Uterus (tissue), 4 donors: Measurements from ENCODE around the gene ADARB1. TPM values are rescaled to one million over a fixed set of nuclear protein-coding genes. Genes with fewer than 3 reads are reported as not detected.

ENCODE experiments used
- DNase-seq, 2 donors: peaks; one replicate each; pipeline ENCODE4 v3.0.0-alpha.2; 2019 to 2020
- H3K27ac ChIP-seq, 2 donors: fragments of 200-600 bp; sonication (generic); 1 replicate in 1 of 2; 2 replicates in 1 of 2; pipeline ENCODE4 v1.5.1; 2016 to 2018
- H3K27me3 ChIP-seq, 2 donors: fragments of 200-600 bp; sonication (generic); one replicate each; pipeline ENCODE4 v1.5.1; 2018 to 2019; ENCODE audit warnings: control low read depth in 1 of 2
- H3K36me3 ChIP-seq, 2 donors: fragments of 200-600 bp; sonication (generic); one replicate each; pipeline ENCODE4 v1.5.1; 2019; ENCODE audit warnings: control low read depth in 1 of 2
- H3K4me1 ChIP-seq, 2 donors: fragments of 200-600 bp; sonication (generic); one replicate each; pipeline ENCODE4 v1.5.1; 2018 to 2019; ENCODE audit warnings: control low read depth in 1 of 2
- H3K4me3 ChIP-seq, 2 donors: fragments of 200-600 bp; sonication (generic); 1 replicate in 1 of 2; 2 replicates in 1 of 2; pipeline ENCODE4 v1.5.1; 2018 to 2019; ENCODE audit warnings: mild to moderate bottlenecking in 1 of 2
- H3K9me3 ChIP-seq, 2 donors: fragments of 200-600 bp; sonication (generic); one replicate each; pipeline ENCODE4 v1.5.1; 2019; ENCODE audit warnings: control low read depth in 1 of 2
- POLR2A ChIP-seq, 2 donors: fragments of 450-650 bp; IDR thresholded peaks; one replicate each; pipeline ENCODE4 v1.6.1; 2016; ENCODE audit warnings: antibody characterized with exemption in 2 of 2, mild to moderate bottlenecking in 1 of 2, moderate library complexity in 1 of 2
- intact Hi-C: fragments of 100-400 bp; cut with DNase I; formaldehyde crosslinking; loops from one replicate; pipeline ENCODE4 v1.15.1; 2023; ENCODE audit warnings: low total_unique reads
- total RNA-seq, 4 donors: library from RNA; depleted of rRNA in 3 of 4; stranded (reverse); fragments of >200 nt in 3 of 4; gene quantifications; one replicate each; pipeline versions ENCODE4 v1.1.0 to v1.2.4, GENCODE V29; 2014 to 2023
- TF ChIP-seq, protein P1 (sequence below), 4 experiments: fragments of 200-600 bp in 2 of 4; fragments of 450-650 bp in 2 of 4; sonication (generic) in 2 of 4; IDR thresholded peaks; one replicate each; pipeline ENCODE4 v1.5.1; 2016 to 2019; ENCODE audit warnings: antibody characterized with exemption in 4 of 4, mild to moderate bottlenecking in 2 of 4, moderate library complexity in 1 of 4
- donor health status: DM: yes; HTN: yes; CAD: no.

Gene ADARB1
- total RNA-seq, 4 donors from 2014 or later, result 21.8 to 69.6 (median 43.3) TPM

DNA sequence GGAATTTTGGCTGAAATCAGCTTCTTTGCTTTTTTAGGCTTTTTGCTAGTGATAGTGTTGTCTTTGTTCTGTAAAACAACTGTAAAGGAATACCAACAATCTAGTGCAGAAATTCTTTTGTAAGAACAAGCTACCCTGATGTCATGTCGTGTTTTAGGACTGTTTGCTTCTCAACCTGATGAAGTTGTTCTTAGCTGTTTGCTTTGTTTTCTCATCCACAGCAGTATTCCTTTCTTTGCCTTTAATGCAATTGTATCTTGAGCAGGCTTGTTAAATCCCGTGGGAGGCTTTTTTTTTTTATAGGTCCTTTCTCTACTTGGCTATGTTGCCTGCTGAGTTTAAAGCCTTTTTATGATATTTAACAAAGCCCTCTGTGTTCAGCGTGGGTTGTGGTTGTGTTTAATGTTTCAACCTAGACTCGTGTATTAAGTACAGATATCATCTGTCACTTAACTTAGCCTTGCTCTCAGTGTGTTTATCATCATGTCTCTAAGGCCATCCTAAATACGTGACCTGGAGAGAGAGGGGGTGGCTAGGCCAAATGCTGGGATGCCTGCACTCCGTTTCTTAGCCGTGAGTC, 31.6 kb downstream of the ADARB1 start:
- peak overlapping the region; percentile 57 to 67 for H3K27ac ChIP-seq
- TF ChIP-seq, protein P1, sequence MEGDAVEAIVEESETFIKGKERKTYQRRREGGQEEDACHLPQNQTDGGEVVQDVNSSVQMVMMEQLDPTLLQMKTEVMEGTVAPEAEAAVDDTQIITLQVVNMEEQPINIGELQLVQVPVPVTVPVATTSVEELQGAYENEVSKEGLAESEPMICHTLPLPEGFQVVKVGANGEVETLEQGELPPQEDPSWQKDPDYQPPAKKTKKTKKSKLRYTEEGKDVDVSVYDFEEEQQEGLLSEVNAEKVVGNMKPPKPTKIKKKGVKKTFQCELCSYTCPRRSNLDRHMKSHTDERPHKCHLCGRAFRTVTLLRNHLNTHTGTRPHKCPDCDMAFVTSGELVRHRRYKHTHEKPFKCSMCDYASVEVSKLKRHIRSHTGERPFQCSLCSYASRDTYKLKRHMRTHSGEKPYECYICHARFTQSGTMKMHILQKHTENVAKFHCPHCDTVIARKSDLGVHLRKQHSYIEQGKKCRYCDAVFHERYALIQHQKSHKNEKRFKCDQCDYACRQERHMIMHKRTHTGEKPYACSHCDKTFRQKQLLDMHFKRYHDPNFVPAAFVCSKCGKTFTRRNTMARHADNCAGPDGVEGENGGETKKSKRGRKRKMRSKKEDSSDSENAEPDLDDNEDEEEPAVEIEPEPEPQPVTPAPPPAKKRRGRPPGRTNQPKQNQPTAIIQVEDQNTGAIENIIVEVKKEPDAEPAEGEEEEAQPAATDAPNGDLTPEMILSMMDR (IDR thresholded peaks at IDR 0.05), result no peak
- no peak for TF ChIP-seq POLR2A (IDR thresholded peaks at IDR 0.05)
- no peaks in the 10 kb centered on the region for H3K9me3 ChIP-seq
- intact Hi-C loops, result no loop called here
- H3K36me3 ChIP-seq, result no peaks in the 10 kb centered on the region
- DNase-seq, result no peak
- H3K4me3 ChIP-seq, result no peak overlapping the region
- peaks cover 4 to 7% of the 10 kb centered on the region in 2 donors for H3K4me1 ChIP-seq
- no peaks in the 10 kb centered on the region for H3K27me3 ChIP-seq

DNA sequence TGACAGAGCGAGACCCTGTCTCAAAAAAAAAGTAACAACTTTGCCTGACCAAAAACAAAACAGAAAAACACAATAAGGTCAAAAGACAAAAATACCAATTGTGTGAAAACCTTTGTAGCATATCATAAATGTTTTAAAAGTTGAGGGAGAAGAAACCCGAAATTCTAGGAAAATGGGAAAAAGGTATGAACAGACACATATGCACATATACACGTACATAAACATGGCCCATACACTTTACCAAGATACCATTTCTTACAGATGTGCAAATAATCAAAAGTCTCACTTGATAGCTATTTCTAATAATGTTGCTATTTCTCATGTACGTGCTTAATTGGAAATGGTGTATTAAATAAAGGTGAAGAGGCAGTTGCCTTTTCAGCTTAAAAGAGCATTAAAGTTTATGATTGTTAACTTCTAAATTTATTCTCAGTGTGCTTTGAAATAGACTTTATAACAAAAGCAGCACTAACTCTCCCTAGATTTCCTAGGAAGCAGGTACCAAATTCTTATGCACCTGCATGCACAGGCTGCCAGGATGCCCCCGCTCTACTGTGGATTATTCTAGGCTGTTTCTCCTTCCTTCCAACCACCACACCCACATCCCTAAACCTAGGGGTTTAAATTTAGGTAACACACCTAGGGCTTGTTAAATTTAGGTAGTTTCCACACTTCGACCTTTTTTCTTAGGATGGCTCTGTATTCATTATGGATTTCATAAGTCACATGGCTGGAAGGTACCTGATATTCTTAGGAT, 33.8 kb downstream of the ADARB1 start:
- intact Hi-C loops, result no loop called here
- Histone ChIP-seq H3K36me3 (no peaks in the 10 kb centered on the region), H3K4me1 (peaks cover 0 to 4% of the 10 kb centered on the region in 2 donors), H3K9me3 (no peaks in the 10 kb centered on the region), H3K27ac (no peak overlapping the region), H3K4me3 (no peak overlapping the region), H3K27me3 (no peaks in the 10 kb centered on the region)
- no peak for DNase-seq
- TF ChIP-seq, protein P1 (IDR thresholded peaks at IDR 0.05), result no peak
- no peak for TF ChIP-seq POLR2A (IDR thresholded peaks at IDR 0.05)

DNA sequence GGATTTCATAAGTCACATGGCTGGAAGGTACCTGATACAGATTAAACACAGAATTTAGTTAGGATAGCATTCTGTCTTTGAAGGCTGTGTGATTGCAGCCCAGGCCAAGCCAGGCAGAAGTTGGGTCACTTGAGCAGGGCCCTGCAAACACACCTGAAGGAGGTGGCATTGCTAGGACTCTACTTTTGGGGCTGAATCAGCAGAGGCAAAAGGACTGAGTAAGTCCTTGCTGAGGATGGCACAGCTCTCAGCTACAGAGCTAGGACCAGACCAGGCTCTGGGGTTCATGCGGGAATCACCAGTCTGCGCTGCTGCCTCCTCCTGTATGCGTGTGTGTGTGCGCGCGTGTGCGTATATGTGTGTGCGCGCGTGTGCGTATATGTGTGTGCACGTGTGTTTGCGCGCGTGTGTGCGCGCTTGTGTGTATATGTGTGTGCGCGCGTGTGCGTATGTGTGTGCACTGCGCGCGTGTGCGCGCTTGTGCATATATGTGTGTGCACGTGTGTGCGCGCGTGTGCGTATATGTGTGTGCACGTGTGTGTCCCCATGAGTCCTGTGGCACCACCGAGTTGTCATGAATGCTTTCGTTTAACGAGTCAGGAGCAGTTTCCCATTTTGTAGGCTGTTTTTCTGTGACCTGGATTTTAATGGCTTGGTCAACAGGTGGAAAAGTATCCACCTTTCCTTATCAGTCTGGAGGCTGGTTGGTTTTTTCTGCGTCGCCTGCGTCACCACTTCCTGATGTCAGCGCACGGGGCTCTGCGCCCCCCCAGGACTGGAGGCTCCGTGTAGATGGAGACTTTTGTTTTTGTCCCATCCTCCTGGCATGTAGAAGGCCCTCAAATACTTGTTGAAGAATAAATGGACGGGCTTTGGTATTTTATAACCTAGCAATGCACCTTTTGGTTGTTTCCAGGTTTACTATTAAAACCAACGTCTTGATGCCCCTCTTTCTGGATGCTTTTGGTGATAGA, 34.7 kb downstream of the ADARB1 start:
- Histone ChIP-seq H3K4me1 (peaks cover 4 to 6% of the 10 kb centered on the region in 2 donors), H3K36me3 (no peaks in the 10 kb centered on the region), H3K27ac (peak overlapping the region in 1 of 2 donors; percentile 62), H3K27me3 (no peaks in the 10 kb centered on the region), H3K9me3 (no peaks in the 10 kb centered on the region), H3K4me3 (no peak overlapping the region)
- intact Hi-C loops, result no loop called here
- DNase-seq, result no peak
- TF ChIP-seq, protein P1 (IDR thresholded peaks at IDR 0.05), result no peak
- TF ChIP-seq POLR2A (IDR thresholded peaks at IDR 0.05), result no peak

DNA sequence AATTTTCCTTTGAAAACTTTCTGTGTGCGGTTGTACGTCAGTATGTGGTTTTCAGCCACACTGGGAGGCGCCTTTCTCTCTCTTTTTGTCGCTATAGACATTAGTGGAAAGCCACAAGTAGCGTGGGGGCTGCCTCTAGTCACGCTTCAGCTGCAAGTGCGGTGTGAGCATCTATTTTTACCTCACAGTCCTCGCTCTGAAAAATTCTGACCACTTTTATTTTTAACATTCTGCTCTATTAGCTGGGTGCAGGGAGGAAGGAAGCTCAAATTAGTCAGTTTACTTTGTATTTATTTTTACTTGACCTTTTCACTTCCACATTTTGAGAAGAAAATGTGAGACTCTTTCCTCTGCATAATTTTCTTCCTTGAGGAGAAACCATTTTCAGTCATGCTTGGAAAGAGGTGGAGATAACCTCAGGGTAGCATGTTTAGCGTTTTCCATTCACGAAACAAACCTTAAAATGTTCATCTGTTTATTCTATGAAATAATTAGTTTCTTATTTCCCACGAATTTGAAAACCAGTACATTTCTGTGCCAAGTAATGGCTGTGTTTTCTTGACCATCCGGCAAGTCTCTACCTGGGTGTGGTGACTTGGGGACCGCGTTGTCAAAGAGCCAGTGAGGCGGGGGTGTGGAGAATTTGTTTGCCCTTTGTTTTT, 35.6 kb downstream of the ADARB1 start:
- intact Hi-C loops, result no loop called here
- H3K27me3 ChIP-seq, result no peaks in the 10 kb centered on the region
- H3K9me3 ChIP-seq, result no peaks in the 10 kb centered on the region
- peaks cover 4 to 6% of the 10 kb centered on the region in 2 donors for H3K4me1 ChIP-seq
- no peaks in the 10 kb centered on the region for H3K36me3 ChIP-seq
- DNase-seq, result no peak
- TF ChIP-seq, protein P1 (IDR thresholded peaks at IDR 0.05), result no peak
- TF ChIP-seq POLR2A (IDR thresholded peaks at IDR 0.05), result no peak
- peak overlapping the region in 1 of 2 donors; percentile 62 for H3K27ac ChIP-seq
- no peak overlapping the region for H3K4me3 ChIP-seq
